ENCODE data around the gene CSF1R. TPM values are rescaled to one million over a fixed set of nuclear protein-coding genes. Genes with fewer than 3 reads are reported as not detected.

CSF1R gene
- total RNA-seq: 0.14 TPM in 1 of 2 replicates, not detected in the other

- H3K36me3 Mint-ChIP-seq (ENCODE audit: low read depth): no peaks in the 10 kb centered on the region
- H3K9me3 Mint-ChIP-seq: no peaks in the 10 kb centered on the region
- H3K27ac Mint-ChIP-seq: no peak within 1 kb of the TSS
- intact Hi-C loops (cut with micrococcal nuclease): no loop called here
- peaks cover 37% of the 10 kb centered on the region for H3K27me3 Mint-ChIP-seq
- no peak for DNase-seq
- peaks cover 7% of the 10 kb centered on the region for H3K4me1 Mint-ChIP-seq
- H3K4me3 Mint-ChIP-seq: no peak within 1 kb of the TSS
These were observed at the start of gene CSF1R for GRCh38 chr5:150085950-150086715. Gene CSF1R, minus strand, starts transcription at chr5:150086554. Its CDS starts 127 bp downstream, at chr5:150086427.

- H3K9me3 Mint-ChIP-seq: no peaks in the 10 kb centered on the region
- no peak overlapping the region for H3K27ac Mint-ChIP-seq
- intact Hi-C loops (cut with micrococcal nuclease): no loop called here
- DNase-seq: no peak
- no peak overlapping the region for H3K4me3 Mint-ChIP-seq
- no peaks in the 10 kb centered on the region for H3K36me3 Mint-ChIP-seq (ENCODE audit: low read depth)
- no peaks in the 10 kb centered on the region for H3K4me1 Mint-ChIP-seq
- no peaks in the 10 kb centered on the region for H3K27me3 Mint-ChIP-seq
These were observed 49.4 kb upstream of the CSF1R start for GRCh38 chr5:150135557-150136304.

- Mint-ChIP-seq H3K36me3 (ENCODE audit: low read depth) (no peaks in the 10 kb centered on the region), H3K4me1 (peaks cover 2% of the 10 kb centered on the region), H3K9me3 (no peaks in the 10 kb centered on the region), H3K27me3 (no peaks in the 10 kb centered on the region), H3K27ac (no peak overlapping the region), H3K4me3 (no peak overlapping the region)
- no peak for DNase-seq
- intact Hi-C loops (cut with micrococcal nuclease): no loop called here
These were observed 47.8 kb upstream of the CSF1R start for GRCh38 chr5:150134198-150134588.

DNA sequence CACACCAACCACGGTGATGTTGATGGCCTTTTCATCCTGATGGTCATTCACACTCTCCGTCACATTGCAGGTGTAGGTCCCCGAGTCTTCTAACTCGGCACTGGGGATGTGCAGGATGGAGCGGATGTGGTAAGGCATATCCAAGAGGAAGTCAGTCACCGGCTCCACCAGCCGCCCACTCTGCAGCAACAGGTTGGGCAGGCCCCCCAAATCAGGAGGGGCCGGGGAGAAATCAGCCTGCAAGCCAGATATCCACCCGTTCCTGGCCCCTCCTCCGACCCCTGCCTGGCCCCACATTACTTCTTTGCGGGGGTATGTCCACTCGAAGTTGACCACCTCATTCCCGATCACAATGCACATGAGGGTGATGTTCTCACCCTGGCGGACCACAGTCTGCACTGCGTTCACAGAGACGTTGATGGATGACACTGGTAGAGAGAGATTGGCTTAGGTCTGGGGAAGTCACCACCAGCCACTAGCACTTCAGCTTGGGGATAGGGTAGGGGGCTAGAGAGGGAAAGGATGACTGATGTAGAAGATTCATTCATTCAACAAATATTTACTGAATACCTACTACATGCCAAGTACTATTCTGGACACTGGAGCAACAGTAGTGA lies 47.3 kb upstream of the CSF1R start:
- H3K4me3 Mint-ChIP-seq: no peak overlapping the region
- H3K4me1 Mint-ChIP-seq: peaks cover 2% of the 10 kb centered on the region
- no peak overlapping the region for H3K27ac Mint-ChIP-seq
- intact Hi-C loops (cut with micrococcal nuclease): no loop called here
- no peaks in the 10 kb centered on the region for H3K27me3 Mint-ChIP-seq
- H3K9me3 Mint-ChIP-seq: no peaks in the 10 kb centered on the region
- DNase-seq: no peak
- no peaks in the 10 kb centered on the region for H3K36me3 Mint-ChIP-seq (ENCODE audit: low read depth)

DNA sequence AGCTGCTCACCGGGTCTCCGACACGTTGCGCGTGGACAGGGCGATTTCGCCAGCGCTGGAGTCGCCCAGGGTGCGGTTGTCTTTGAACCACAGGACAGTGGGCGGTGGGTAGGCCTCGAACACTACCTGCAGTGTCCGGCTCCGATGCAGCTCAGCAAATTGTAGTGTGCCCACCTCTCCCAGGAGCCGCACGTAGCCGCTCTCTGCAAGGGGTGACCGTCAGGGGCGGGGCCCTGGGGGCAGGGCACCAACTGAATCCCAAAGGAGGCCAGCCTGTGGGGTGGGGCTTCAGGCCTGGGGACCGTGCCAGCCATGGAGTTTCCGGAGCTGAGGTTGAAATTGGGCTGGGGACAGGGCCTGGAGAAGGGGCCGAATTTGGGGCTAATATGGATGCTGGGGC lies 46.4 kb upstream of the CSF1R start:
- intact Hi-C loops (cut with micrococcal nuclease): no loop called here
- H3K9me3 Mint-ChIP-seq: no peaks in the 10 kb centered on the region
- no peaks in the 10 kb centered on the region for H3K27me3 Mint-ChIP-seq

GRCh38 chr5:150131978-150132694 lies 45.8 kb upstream of the CSF1R start:
- no peak for DNase-seq
- H3K4me3 Mint-ChIP-seq: no peak overlapping the region
- H3K4me1 Mint-ChIP-seq: peaks cover 2% of the 10 kb centered on the region
- no peak overlapping the region for H3K27ac Mint-ChIP-seq
- H3K36me3 Mint-ChIP-seq (ENCODE audit: low read depth): no peaks in the 10 kb centered on the region
- no peaks in the 10 kb centered on the region for H3K9me3 Mint-ChIP-seq
- no peaks in the 10 kb centered on the region for H3K27me3 Mint-ChIP-seq
- intact Hi-C loops (cut with micrococcal nuclease): no loop called here

More for the DNA sequence above, 46.4 kb upstream of the CSF1R start:
- Mint-ChIP-seq H3K36me3 (ENCODE audit: low read depth) (no peaks in the 10 kb centered on the region), H3K4me1 (peaks cover 2% of the 10 kb centered on the region), H3K27ac (no peak overlapping the region), H3K4me3 (no peak overlapping the region)
- no peak for DNase-seq

DNA sequence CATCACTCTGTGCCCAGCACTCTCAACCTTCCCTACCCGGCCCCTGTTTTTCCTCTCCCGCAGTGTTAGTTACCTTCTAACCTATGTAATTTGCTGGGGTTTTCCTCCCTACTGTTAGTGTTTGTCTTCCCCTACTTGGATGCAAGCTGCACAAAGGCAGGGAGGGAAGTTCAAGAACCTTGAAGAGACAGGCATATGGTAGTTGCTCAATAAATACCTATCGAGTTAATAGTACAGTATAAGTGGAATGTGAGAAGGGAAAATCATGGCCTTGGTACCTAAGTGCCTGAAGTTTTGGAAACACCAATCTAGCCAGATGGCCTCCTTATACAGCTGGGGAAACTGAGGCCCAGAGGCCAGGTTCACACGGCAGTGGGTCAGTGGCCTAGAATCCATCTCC lies 45.1 kb upstream of the CSF1R start:
- H3K27ac Mint-ChIP-seq: no peak overlapping the region
- H3K4me3 Mint-ChIP-seq: no peak overlapping the region
- H3K27me3 Mint-ChIP-seq: no peaks in the 10 kb centered on the region
- no peaks in the 10 kb centered on the region for H3K9me3 Mint-ChIP-seq
- intact Hi-C loops (cut with micrococcal nuclease): no loop called here
- no peak for DNase-seq
- H3K4me1 Mint-ChIP-seq: peaks cover 2% of the 10 kb centered on the region
- no peaks in the 10 kb centered on the region for H3K36me3 Mint-ChIP-seq (ENCODE audit: low read depth)

DNA sequence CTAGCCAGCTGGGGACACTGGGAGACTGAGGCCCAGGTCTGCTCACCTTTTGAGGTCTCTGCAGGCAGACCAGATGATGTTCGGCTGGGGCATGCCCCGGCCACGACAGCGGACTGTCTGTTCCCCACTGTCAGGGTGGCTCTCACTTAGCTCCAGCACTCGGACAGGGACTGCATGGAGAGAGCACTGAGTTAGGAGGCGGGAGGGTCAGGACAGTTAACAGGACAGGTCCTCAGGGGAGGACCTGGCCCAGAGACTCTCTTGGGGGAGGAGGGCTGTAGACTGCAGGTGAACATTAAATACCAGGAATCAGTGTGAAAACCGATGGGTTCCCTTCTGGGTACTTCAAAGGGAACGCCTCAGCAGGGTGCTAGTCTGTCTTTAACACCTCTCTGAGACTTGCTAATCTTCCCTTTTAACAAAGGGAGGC lies 44.2 kb upstream of the CSF1R start:
- intact Hi-C loops (cut with micrococcal nuclease): loop anchor here (1.0 kb wide), 3 partner anchors 88 to 306 kb away; no protein-coding TSS in a partner anchor
- Mint-ChIP-seq H3K27ac (no peak overlapping the region), H3K4me1 (peaks cover 2% of the 10 kb centered on the region), H3K27me3 (no peaks in the 10 kb centered on the region), H3K4me3 (no peak overlapping the region), H3K36me3 (ENCODE audit: low read depth) (no peaks in the 10 kb centered on the region), H3K9me3 (no peaks in the 10 kb centered on the region)
- no peak for DNase-seq

DNA sequence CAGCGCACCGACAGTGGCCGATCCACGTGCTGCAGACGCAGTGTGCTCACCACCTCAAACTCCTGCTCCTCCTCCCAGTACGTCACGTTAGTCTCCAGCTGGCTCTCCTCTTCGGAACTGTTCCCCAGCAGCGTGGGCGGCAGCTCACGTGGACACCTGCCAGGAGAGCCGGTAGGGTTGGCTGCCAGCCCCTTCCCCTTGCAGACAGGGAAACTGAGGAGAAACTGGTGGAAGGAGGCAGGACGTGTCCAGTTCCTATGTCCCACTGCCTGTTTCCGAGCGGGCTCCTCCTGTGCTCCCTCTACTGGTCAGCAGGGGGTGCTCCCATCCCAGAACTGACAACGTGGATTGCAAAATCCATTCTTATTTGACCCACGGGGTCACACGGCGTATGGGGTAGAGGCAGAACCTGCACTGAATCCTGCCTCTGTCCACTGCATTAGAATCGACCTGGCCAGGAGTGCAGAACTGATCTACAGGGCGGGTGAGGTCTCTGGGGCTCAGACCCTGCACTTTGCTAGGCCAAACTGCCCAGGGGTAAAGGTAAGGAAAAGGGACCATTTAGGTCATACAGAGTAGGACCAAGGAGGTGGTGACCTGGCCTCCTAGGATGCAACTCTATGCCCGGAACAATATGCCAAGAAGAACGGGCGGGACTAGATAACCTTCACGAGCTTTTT lies 43.6 kb upstream of the CSF1R start:
- intact Hi-C loops (cut with micrococcal nuclease): loop anchor here (1.0 kb wide), 3 partner anchors 88 to 306 kb away; no protein-coding TSS in a partner anchor
- H3K9me3 Mint-ChIP-seq: no peaks in the 10 kb centered on the region
- no peaks in the 10 kb centered on the region for H3K27me3 Mint-ChIP-seq
- peak; percentile 86 for DNase-seq
- H3K36me3 Mint-ChIP-seq (ENCODE audit: low read depth): no peaks in the 10 kb centered on the region
- H3K27ac Mint-ChIP-seq: no peak overlapping the region
- peaks cover 2% of the 10 kb centered on the region for H3K4me1 Mint-ChIP-seq
- no peak overlapping the region for H3K4me3 Mint-ChIP-seq

DNA sequence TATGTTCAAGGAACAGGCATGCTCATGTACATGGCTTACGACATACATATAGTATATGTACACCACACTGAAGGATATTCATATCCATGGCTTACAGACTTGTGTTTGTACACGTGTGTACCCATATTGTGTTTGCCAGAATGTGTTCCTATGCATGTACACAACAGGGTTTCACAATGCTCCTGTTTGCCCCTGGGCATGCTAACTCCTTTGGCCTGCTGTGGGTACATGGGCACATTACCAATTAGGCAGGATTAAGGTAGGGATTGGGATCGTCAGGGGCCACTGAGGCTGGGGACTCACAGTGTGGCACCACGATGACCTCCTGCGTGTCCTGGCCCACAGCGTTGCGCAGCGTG lies 43.1 kb upstream of the CSF1R start:
- H3K9me3 Mint-ChIP-seq: no peaks in the 10 kb centered on the region
- H3K4me1 Mint-ChIP-seq: peaks cover 2% of the 10 kb centered on the region
- H3K4me3 Mint-ChIP-seq: no peak overlapping the region
- DNase-seq: no peak
- no peak overlapping the region for H3K27ac Mint-ChIP-seq
- H3K36me3 Mint-ChIP-seq (ENCODE audit: low read depth): no peaks in the 10 kb centered on the region
- H3K27me3 Mint-ChIP-seq: no peaks in the 10 kb centered on the region
- intact Hi-C loops (cut with micrococcal nuclease): no loop called here

DNA sequence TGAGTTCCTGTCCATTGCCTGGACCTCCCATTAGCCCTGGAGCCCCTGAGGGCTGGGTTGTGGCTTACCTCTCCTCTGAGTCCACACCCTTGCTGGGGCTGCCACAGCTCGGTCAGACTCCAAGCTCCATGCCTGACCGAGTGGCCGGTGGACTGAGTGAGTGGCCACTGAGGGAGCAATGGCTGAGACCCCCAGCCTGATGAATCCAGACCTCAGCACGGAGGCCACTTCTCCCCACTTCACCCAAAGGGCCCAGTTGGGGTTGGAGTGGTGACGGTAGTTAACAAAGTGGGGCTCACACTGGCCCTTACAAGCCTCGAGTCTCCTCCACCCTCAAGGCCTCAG lies 40.5 kb upstream of the CSF1R start:
- Mint-ChIP-seq H3K4me3 (no peak overlapping the region), H3K4me1 (peaks cover 4% of the 10 kb centered on the region), H3K27me3 (no peaks in the 10 kb centered on the region), H3K9me3 (no peaks in the 10 kb centered on the region), H3K27ac (no peak overlapping the region), H3K36me3 (ENCODE audit: low read depth) (no peaks in the 10 kb centered on the region)
- intact Hi-C loops (cut with micrococcal nuclease): no loop called here
- no peak for DNase-seq

- no peaks in the 10 kb centered on the region for H3K27me3 Mint-ChIP-seq
- no peak overlapping the region for H3K27ac Mint-ChIP-seq
These were observed 40.0 kb upstream of the CSF1R start for GRCh38 chr5:150126199-150126920.

DNA sequence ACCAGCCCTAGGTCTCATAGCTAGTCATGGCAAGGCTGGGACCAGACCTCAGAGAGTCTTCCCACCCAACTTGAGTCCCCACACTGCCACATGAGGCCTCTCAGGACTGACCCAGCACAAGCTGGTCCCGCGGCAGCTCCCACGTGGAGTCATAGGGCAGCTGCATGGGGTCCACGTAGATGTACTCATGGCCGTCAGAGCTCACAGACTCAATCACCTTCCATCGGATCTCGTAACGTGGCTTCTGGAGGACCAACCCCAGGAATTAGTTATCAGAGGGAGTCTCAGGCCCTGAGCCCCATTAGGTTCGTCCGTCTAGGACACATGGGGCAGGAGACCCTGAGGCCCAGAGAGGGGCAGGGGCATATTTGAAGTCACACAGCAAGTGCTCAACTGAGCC lies 39.0 kb upstream of the CSF1R start:
- Mint-ChIP-seq H3K27me3 (no peaks in the 10 kb centered on the region), H3K9me3 (no peaks in the 10 kb centered on the region), H3K36me3 (ENCODE audit: low read depth) (no peaks in the 10 kb centered on the region), H3K4me3 (no peak overlapping the region), H3K4me1 (peaks cover 4% of the 10 kb centered on the region), H3K27ac (no peak overlapping the region)
- intact Hi-C loops (cut with micrococcal nuclease): no loop called here
- DNase-seq: no peak

More at GRCh38 chr5:150126199-150126920, 40.0 kb upstream of the CSF1R start:
- Mint-ChIP-seq H3K36me3 (ENCODE audit: low read depth) (no peaks in the 10 kb centered on the region), H3K9me3 (no peaks in the 10 kb centered on the region), H3K4me3 (no peak overlapping the region), H3K4me1 (peaks cover 4% of the 10 kb centered on the region)
- DNase-seq: no peak
- intact Hi-C loops (cut with micrococcal nuclease): no loop called here

Measured in activated CD4-positive, alpha-beta T cell treated with anti-CD3 and anti-CD28 coated beads, Interleukin-2, amount 10 ng/mL, durations not matched to agents 24 days and 14 days (primary cell).